Measurements from ENCODE around the gene ADH7.

Gene ADH7

GRCh38 chr4:99381588-99382175 is 53.5 kb downstream of the ADH7 start:
- TF ChIP-seq, protein P1, sequence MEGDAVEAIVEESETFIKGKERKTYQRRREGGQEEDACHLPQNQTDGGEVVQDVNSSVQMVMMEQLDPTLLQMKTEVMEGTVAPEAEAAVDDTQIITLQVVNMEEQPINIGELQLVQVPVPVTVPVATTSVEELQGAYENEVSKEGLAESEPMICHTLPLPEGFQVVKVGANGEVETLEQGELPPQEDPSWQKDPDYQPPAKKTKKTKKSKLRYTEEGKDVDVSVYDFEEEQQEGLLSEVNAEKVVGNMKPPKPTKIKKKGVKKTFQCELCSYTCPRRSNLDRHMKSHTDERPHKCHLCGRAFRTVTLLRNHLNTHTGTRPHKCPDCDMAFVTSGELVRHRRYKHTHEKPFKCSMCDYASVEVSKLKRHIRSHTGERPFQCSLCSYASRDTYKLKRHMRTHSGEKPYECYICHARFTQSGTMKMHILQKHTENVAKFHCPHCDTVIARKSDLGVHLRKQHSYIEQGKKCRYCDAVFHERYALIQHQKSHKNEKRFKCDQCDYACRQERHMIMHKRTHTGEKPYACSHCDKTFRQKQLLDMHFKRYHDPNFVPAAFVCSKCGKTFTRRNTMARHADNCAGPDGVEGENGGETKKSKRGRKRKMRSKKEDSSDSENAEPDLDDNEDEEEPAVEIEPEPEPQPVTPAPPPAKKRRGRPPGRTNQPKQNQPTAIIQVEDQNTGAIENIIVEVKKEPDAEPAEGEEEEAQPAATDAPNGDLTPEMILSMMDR (IDR thresholded peaks at IDR 0.05; ENCODE audit: low read length) = no peak
- TF ChIP-seq EZH2 (optimal IDR thresholded peaks at IDR 0.05; ENCODE audit: low read depth, low read length) (no peak), EZH2phosphoT487 (IDR thresholded peaks at IDR 0.05; ENCODE audit: low read length) (no peak)
- H3K27ac ChIP-seq (ENCODE audit: low read length) = no peak overlapping the region
- H3K4me3 ChIP-seq (ENCODE audit: low read length) = no peak overlapping the region
- H3F3A ChIP-seq (ENCODE audit: insufficient read depth, low read length) = no peaks in the 10 kb centered on the region
- no peaks in the 10 kb centered on the region for H3K4me1 ChIP-seq (ENCODE audit: low read length)
- H3K36me3 ChIP-seq (replicated peaks; ENCODE audit: insufficient read depth, low read length) = no peaks in the 10 kb centered on the region
- H3K79me2 ChIP-seq (ENCODE audit: low read length) = no peaks in the 10 kb centered on the region
- no peaks in the 10 kb centered on the region for H3K27me3 ChIP-seq (replicated peaks; ENCODE audit: insufficient read depth, low read length)
- no peaks in the 10 kb centered on the region for H4K20me1 ChIP-seq (ENCODE audit: insufficient read depth, low read length)
- H2AFZ ChIP-seq (ENCODE audit: low read length) = no peak overlapping the region
- H3K9me2 ChIP-seq (replicated peaks; ENCODE audit: insufficient read depth, low read length) = no peaks in the 10 kb centered on the region
- no peak overlapping the region for H3K4me2 ChIP-seq (ENCODE audit: low read depth, low read length)
- no peak for DNase-seq
- H3K9me3 ChIP-seq (replicated peaks; ENCODE audit: insufficient read depth, low read length) = no peaks in the 10 kb centered on the region
- H3K9ac ChIP-seq (ENCODE audit: low read length) = no peak overlapping the region

- Histone ChIP-seq H3K9me3 (replicated peaks; ENCODE audit: insufficient read depth, low read length) (no peaks in the 10 kb centered on the region), H2AFZ (ENCODE audit: low read length) (no peak overlapping the region), H3K36me3 (replicated peaks; ENCODE audit: insufficient read depth, low read length) (no peaks in the 10 kb centered on the region), H3K27ac (ENCODE audit: low read length) (no peak overlapping the region), H3K79me2 (ENCODE audit: low read length) (no peaks in the 10 kb centered on the region), H3K27me3 (replicated peaks; ENCODE audit: insufficient read depth, low read length) (no peaks in the 10 kb centered on the region), H3K9me2 (replicated peaks; ENCODE audit: insufficient read depth, low read length) (no peaks in the 10 kb centered on the region), H3K4me1 (ENCODE audit: low read length) (no peaks in the 10 kb centered on the region), H3F3A (ENCODE audit: insufficient read depth, low read length) (no peaks in the 10 kb centered on the region), H3K4me3 (ENCODE audit: low read length) (no peak overlapping the region), H4K20me1 (ENCODE audit: insufficient read depth, low read length) (no peaks in the 10 kb centered on the region), H3K4me2 (ENCODE audit: low read depth, low read length) (no peak overlapping the region), H3K9ac (ENCODE audit: low read length) (no peak overlapping the region)
- no peak for DNase-seq
- no peak for TF ChIP-seq EZH2 (optimal IDR thresholded peaks at IDR 0.05; ENCODE audit: low read depth, low read length)
- TF ChIP-seq, protein P1 (IDR thresholded peaks at IDR 0.05; ENCODE audit: low read length) = no peak
- no peak for TF ChIP-seq EZH2phosphoT487 (IDR thresholded peaks at IDR 0.05; ENCODE audit: low read length)
Measured at GRCh38 chr4:99379571-99379970, 55.6 kb downstream of the ADH7 start.

DNA sequence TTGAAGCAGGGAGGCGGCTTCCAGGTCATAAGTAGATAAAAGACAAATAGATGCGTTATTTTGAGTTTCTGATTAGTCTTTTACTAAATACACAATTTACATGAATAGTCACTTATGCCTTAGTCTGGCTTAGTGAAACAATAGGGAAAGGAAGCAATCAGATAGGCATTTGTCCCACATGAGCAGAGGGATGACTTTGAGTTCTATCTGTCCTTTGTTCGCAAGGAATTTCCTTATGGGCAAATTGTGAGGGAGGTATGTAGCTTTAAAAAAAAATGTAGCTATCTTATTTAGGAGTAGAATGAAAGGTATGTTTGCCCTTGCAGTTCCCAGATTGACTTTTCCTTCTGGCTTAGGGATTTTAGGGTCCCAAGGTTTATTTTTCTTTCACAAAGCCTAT is 56.3 kb downstream of the ADH7 start:
- no peaks in the 10 kb centered on the region for H3K27me3 ChIP-seq (replicated peaks; ENCODE audit: insufficient read depth, low read length)
- H3K9ac ChIP-seq (ENCODE audit: low read length) = no peak overlapping the region
- no peaks in the 10 kb centered on the region for H3K9me3 ChIP-seq (replicated peaks; ENCODE audit: insufficient read depth, low read length)
- H3K79me2 ChIP-seq (ENCODE audit: low read length) = no peaks in the 10 kb centered on the region
- H3K36me3 ChIP-seq (replicated peaks; ENCODE audit: insufficient read depth, low read length) = no peaks in the 10 kb centered on the region
- TF ChIP-seq EZH2 (optimal IDR thresholded peaks at IDR 0.05; ENCODE audit: low read depth, low read length) (no peak), EZH2phosphoT487 (IDR thresholded peaks at IDR 0.05; ENCODE audit: low read length) (no peak)
- TF ChIP-seq, protein P1 (IDR thresholded peaks at IDR 0.05; ENCODE audit: low read length) = no peak
- H3F3A ChIP-seq (ENCODE audit: insufficient read depth, low read length) = no peaks in the 10 kb centered on the region
- H3K9me2 ChIP-seq (replicated peaks; ENCODE audit: insufficient read depth, low read length) = no peaks in the 10 kb centered on the region
- no peak overlapping the region for H2AFZ ChIP-seq (ENCODE audit: low read length)
- no peak overlapping the region for H3K4me3 ChIP-seq (ENCODE audit: low read length)
- H3K4me2 ChIP-seq (ENCODE audit: low read depth, low read length) = no peak overlapping the region
- H3K4me1 ChIP-seq (ENCODE audit: low read length) = no peaks in the 10 kb centered on the region
- no peak overlapping the region for H3K27ac ChIP-seq (ENCODE audit: low read length)
- no peak for DNase-seq
- H4K20me1 ChIP-seq (ENCODE audit: insufficient read depth, low read length) = no peaks in the 10 kb centered on the region
